Liver (tissue), 9 donors: ENCODE measurements around the gene ERGIC1. TPM values are rescaled to one million over a fixed set of nuclear protein-coding genes. Genes with fewer than 3 reads are reported as not detected.

Experiments used
- DNase-seq: peaks from one replicate; pipeline ENCODE4 v3.0.0-alpha.2; 2017; ENCODE audit warnings: low spot score
- H3K27ac ChIP-seq, 2 donors: one replicate each; pipeline ENCODE4 v1.7.0; 2013; ENCODE audit warnings: inconsistent platforms in 2 of 2, low read length in 2 of 2, control low read depth in 1 of 2, low read depth in 1 of 2, mild to moderate bottlenecking in 1 of 2
- H3K27me3 ChIP-seq, 4 donors: one replicate each; pipeline versions ENCODE4 v1.6.1 to v1.7.0; 2013; ENCODE audit warnings: low read length in 3 of 4, inconsistent platforms in 1 of 4, mild to moderate bottlenecking in 1 of 4, moderate library complexity in 1 of 4; ENCODE audit not compliant: control insufficient read depth in 4 of 4, insufficient read depth in 4 of 4
- H3K36me3 ChIP-seq, 4 donors: one replicate each; pipeline versions ENCODE4 v1.6.1 to v1.7.0; 2013; ENCODE audit warnings: low read length in 3 of 4, mild to moderate bottlenecking in 3 of 4, low read depth in 1 of 4, moderate library complexity in 1 of 4; ENCODE audit not compliant: control insufficient read depth in 4 of 4, insufficient read depth in 3 of 4
- H3K4me1 ChIP-seq, 4 donors: one replicate each; pipeline versions ENCODE4 v1.6.1 to v1.7.0; 2013; ENCODE audit warnings: low read length in 3 of 4, mild to moderate bottlenecking in 3 of 4, moderate library complexity in 1 of 4; ENCODE audit not compliant: control insufficient read depth in 4 of 4, insufficient read depth in 4 of 4
- H3K4me3 ChIP-seq, 3 donors: one replicate each; pipeline versions ENCODE4 v1.6.1 to v1.7.0; 2013; ENCODE audit warnings: low read length in 3 of 3, control low read depth in 1 of 3, low read depth in 1 of 3, mild to moderate bottlenecking in 1 of 3
- H3K9ac ChIP-seq, 2 donors: one replicate each; pipeline ENCODE4 v1.7.0; 2013; ENCODE audit warnings: low read length in 2 of 2, mild to moderate bottlenecking in 2 of 2, moderate library complexity in 2 of 2, control low read depth in 1 of 2, low read depth in 1 of 2
- H3K9me3 ChIP-seq, 4 donors: one replicate each; pipeline versions ENCODE4 v1.6.1 to v1.7.0; 2013; ENCODE audit warnings: low read length in 3 of 4; ENCODE audit not compliant: control insufficient read depth in 4 of 4
- CTCF ChIP-seq: fragments of 150-350 bp; IDR thresholded peaks from 2 replicates; pipeline ENCODE4 v1.5.1; 2017; ENCODE audit warnings: improper control_type of control experiment, low read depth, low read length; ENCODE audit not compliant: missing input control
- EGR1 ChIP-seq, 2 donors: IDR thresholded peaks; 2 replicates each; pipeline ENCODE4 v1.6.1; 2016 to 2018; ENCODE audit warnings: antibody characterized with exemption in 2 of 2, low read depth in 2 of 2
- FOXA1 ChIP-seq: IDR thresholded peaks from 2 replicates; pipeline ENCODE4 v1.6.1; 2016; ENCODE audit warnings: antibody characterized with exemption
- FOXA2 ChIP-seq: IDR thresholded peaks from 2 replicates; pipeline ENCODE4 v1.6.1; 2016; ENCODE audit warnings: antibody characterized with exemption
- GABPA ChIP-seq, 2 donors: IDR thresholded peaks in 1 of 2; conservative IDR thresholded peaks in 1 of 2; 2 replicates each; pipeline ENCODE4 v1.6.1; 2016; ENCODE audit warnings: antibody characterized with exemption in 2 of 2, mild to moderate bottlenecking in 1 of 2, moderate library complexity in 1 of 2
- HNF4A ChIP-seq, 2 donors: conservative IDR thresholded peaks; 2 replicates each; pipeline ENCODE4 v1.6.1; 2016; ENCODE audit warnings: antibody characterized with exemption in 2 of 2, mild to moderate bottlenecking in 2 of 2
- HNF4G ChIP-seq: IDR thresholded peaks from 2 replicates; pipeline ENCODE4 v1.6.1; 2016; ENCODE audit warnings: antibody characterized with exemption
- JUND ChIP-seq, 2 donors: IDR thresholded peaks; 2 replicates each; pipeline ENCODE4 v1.6.1; 2016; ENCODE audit warnings: antibody characterized with exemption in 2 of 2
- NR2F2 ChIP-seq: IDR thresholded peaks from 2 replicates; pipeline ENCODE4 v1.6.1; 2016; ENCODE audit warnings: antibody characterized with exemption
- RAD21 ChIP-seq, 2 donors: IDR thresholded peaks; 2 replicates each; pipeline ENCODE4 v1.6.1; 2016; ENCODE audit warnings: antibody characterized with exemption in 2 of 2, mild to moderate bottlenecking in 2 of 2
- RXRA ChIP-seq, 2 donors: IDR thresholded peaks; 2 replicates each; pipeline ENCODE4 v1.6.1; 2017 to 2018; ENCODE audit warnings: antibody characterized with exemption in 2 of 2, mild to moderate bottlenecking in 1 of 2
- SP1 ChIP-seq: IDR thresholded peaks from 2 replicates; pipeline ENCODE4 v1.6.1; 2018; ENCODE audit warnings: antibody characterized with exemption, mild to moderate bottlenecking
- TAF1 ChIP-seq: conservative IDR thresholded peaks from 2 replicates; pipeline ENCODE4 v1.6.1; 2016; ENCODE audit warnings: antibody characterized with exemption, mild to moderate bottlenecking
- YY1 ChIP-seq: IDR thresholded peaks from 2 replicates; pipeline ENCODE4 v1.6.1; 2016; ENCODE audit warnings: antibody characterized with exemption, mild to moderate bottlenecking
- WGBS: extraction: QIAGEN DNeasy Blood & Tissue Kit; methylation state at CpG from one replicate; pipeline ENCODE4 v1.1.7; 2013; 5-methylcytosine and 5-hydroxymethylcytosine counted together
- polyA plus RNA-seq, 2 donors: library from polyadenylated mRNA; stranded (reverse) in 1 of 2; unstranded in 1 of 2; fragments of 200-250 nt in 1 of 2; fragments of >200 nt in 1 of 2; fragmentation: Nextera tagmentation in 1 of 2; extraction: Ambion mirVana in 1 of 2; gene quantifications; one replicate each; pipeline versions ENCODE4 v1.2.1 to v1.2.3, GENCODE V29; 2013 to 2015
- total RNA-seq, 2 donors: library from RNA; depleted of rRNA; stranded (reverse); fragments of >200 nt; gene quantifications; one replicate each; pipeline ENCODE4 v1.2.3, GENCODE V29; 2014
- TF ChIP-seq, protein P1 (sequence below): IDR thresholded peaks from 2 replicates; pipeline ENCODE4 v1.6.1; 2016; ENCODE audit warnings: antibody characterized with exemption
- TF ChIP-seq, protein P2 (sequence below): IDR thresholded peaks from 2 replicates; pipeline ENCODE4 v1.6.1; 2016; ENCODE audit warnings: antibody characterized with exemption
- TF ChIP-seq, protein P3 (sequence below): IDR thresholded peaks from 2 replicates; pipeline ENCODE4 v1.6.1; 2016; ENCODE audit warnings: antibody characterized with exemption, mild to moderate bottlenecking
- TF ChIP-seq, protein P4 (sequence below): IDR thresholded peaks from 2 replicates; pipeline ENCODE4 v1.6.1; 2016; ENCODE audit warnings: antibody characterized with exemption
- donor health status: healthy.
- donor health status: healthy.
- donor health status: healthy.
- donor health status: healthy.
- donor health status: healthy.

ERGIC1 gene
- total and polyA plus RNA-seq, 4 donors = 45.4 to 155 (median 101) TPM

DNA sequence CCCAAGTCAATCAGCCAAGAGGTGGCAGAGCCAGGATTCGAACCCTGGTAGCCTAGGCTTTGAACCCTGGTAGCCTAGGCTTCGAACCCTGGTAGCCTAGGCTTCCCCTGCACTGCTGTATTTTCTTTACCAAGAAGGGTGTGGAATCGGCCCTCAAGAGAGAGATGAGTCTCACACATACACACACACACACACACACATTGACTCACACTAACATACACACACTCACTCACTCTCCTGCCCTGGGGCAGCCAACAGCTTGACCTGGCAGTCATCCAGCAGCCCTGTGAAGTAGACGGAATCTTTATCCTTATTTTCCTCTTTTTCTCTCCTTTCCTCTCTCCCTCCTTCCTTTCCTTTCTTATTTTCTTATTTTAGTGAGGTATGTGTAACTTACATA lies 69.7 kb downstream of the ERGIC1 start:
- Histone ChIP-seq H3K27ac (peak overlapping the region; percentile 87 to 96), H3K36me3 (peaks cover 0 to under 1% (median 0%) of the 10 kb centered on the region in 4 donors), H3K4me1 (peaks cover 26 to 66% (median 47%) of the 10 kb centered on the region in 4 donors), H3K27me3 (no peaks in the 10 kb centered on the region), H3K4me3 (no peak overlapping the region), H3K9ac (peak overlapping the region; percentile 32 to 48), H3K9me3 (no peaks in the 10 kb centered on the region)
- DNase-seq = no peak
- TF ChIP-seq YY1 = no peak
- TF ChIP-seq HNF4G = peak; percentile 14
- no peak for TF ChIP-seq CTCF
- TF ChIP-seq TAF1 = no peak
- TF ChIP-seq, protein P1, sequence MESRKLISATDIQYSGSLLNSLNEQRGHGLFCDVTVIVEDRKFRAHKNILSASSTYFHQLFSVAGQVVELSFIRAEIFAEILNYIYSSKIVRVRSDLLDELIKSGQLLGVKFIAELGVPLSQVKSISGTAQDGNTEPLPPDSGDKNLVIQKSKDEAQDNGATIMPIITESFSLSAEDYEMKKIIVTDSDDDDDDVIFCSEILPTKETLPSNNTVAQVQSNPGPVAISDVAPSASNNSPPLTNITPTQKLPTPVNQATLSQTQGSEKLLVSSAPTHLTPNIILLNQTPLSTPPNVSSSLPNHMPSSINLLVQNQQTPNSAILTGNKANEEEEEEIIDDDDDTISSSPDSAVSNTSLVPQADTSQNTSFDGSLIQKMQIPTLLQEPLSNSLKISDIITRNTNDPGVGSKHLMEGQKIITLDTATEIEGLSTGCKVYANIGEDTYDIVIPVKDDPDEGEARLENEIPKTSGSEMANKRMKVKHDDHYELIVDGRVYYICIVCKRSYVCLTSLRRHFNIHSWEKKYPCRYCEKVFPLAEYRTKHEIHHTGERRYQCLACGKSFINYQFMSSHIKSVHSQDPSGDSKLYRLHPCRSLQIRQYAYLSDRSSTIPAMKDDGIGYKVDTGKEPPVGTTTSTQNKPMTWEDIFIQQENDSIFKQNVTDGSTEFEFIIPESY = no peak
- TF ChIP-seq NR2F2 = no peak
- no peak for TF ChIP-seq GABPA (IDR thresholded peaks at IDR 0.05 in 1 of 2, conservative IDR thresholded peaks at IDR 0.05 in 1 of 2)
- no peak for TF ChIP-seq SP1
- TF ChIP-seq, protein P2, sequence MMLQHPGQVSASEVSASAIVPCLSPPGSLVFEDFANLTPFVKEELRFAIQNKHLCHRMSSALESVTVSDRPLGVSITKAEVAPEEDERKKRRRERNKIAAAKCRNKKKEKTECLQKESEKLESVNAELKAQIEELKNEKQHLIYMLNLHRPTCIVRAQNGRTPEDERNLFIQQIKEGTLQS = no peak
- TF ChIP-seq RAD21 (IDR thresholded peaks at IDR 0.05) = peak in 1 of 2 donors; percentile 41
- TF ChIP-seq HNF4A (conservative IDR thresholded peaks at IDR 0.05) = peak in 1 of 2 donors; percentile 13
- no peak for TF ChIP-seq FOXA2
- TF ChIP-seq FOXA1 = no peak
- TF ChIP-seq RXRA (IDR thresholded peaks at IDR 0.05) = peak in 1 of 2 donors; percentile 53
- no peak for TF ChIP-seq EGR1 (IDR thresholded peaks at IDR 0.05; ENCODE audit: low read depth in 2 of 2)
- no peak for TF ChIP-seq JUND (IDR thresholded peaks at IDR 0.05)
- TF ChIP-seq, protein P3, sequence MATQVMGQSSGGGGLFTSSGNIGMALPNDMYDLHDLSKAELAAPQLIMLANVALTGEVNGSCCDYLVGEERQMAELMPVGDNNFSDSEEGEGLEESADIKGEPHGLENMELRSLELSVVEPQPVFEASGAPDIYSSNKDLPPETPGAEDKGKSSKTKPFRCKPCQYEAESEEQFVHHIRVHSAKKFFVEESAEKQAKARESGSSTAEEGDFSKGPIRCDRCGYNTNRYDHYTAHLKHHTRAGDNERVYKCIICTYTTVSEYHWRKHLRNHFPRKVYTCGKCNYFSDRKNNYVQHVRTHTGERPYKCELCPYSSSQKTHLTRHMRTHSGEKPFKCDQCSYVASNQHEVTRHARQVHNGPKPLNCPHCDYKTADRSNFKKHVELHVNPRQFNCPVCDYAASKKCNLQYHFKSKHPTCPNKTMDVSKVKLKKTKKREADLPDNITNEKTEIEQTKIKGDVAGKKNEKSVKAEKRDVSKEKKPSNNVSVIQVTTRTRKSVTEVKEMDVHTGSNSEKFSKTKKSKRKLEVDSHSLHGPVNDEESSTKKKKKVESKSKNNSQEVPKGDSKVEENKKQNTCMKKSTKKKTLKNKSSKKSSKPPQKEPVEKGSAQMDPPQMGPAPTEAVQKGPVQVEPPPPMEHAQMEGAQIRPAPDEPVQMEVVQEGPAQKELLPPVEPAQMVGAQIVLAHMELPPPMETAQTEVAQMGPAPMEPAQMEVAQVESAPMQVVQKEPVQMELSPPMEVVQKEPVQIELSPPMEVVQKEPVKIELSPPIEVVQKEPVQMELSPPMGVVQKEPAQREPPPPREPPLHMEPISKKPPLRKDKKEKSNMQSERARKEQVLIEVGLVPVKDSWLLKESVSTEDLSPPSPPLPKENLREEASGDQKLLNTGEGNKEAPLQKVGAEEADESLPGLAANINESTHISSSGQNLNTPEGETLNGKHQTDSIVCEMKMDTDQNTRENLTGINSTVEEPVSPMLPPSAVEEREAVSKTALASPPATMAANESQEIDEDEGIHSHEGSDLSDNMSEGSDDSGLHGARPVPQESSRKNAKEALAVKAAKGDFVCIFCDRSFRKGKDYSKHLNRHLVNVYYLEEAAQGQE = no peak
- TF ChIP-seq, protein P4, sequence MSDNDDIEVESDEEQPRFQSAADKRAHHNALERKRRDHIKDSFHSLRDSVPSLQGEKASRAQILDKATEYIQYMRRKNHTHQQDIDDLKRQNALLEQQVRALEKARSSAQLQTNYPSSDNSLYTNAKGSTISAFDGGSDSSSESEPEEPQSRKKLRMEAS = no peak
- 46% methylated on average over 4 of the region's 4 CpGs for WGBS
